ENCODE data around the gene PATL2.
"Not testable (repeated sequence)": the region's sequence is repeated elsewhere in the genome, so short reads cannot be mapped to it uniquely, and the experiment has no call there.

Gene PATL2

DNA sequence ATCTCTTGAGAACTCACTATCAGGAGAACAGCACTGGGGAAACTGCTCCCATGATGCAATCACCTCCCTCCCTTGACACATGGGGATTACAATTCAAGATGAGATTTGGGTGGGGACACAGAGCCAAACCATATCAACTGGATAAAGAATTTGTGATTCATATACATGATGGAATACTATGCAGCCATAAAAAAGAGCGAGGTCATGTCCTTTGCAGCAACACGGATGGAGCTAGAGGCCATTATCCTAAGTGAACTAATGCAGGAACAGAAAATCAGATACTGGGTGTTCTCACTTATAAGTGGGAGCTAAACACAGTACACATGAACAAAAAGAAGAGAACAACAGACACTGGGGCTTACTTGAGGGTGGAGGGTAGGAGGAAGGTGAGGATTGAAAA lies 64.7 kb downstream of the PATL2 start:
- no peak for DNase-seq

DNA sequence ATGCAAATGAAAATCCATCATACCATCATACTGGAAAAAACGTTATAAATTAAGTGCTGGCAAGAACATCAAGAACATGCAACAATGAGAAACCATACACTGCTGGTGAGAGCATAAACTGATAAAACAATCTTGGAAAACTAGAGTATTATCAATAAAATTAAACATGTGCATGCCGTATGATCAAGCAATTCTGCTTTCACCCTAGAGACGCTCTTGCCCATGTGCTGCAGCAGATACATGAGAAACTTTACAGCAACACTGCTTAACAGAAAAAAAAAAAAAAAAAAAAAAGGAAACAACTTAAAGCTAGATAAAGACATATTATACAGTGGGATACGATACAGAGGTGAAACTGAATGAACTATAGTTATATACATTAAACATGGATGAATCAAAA lies 69.5 kb downstream of the PATL2 start:
- no peak for DNase-seq

DNA sequence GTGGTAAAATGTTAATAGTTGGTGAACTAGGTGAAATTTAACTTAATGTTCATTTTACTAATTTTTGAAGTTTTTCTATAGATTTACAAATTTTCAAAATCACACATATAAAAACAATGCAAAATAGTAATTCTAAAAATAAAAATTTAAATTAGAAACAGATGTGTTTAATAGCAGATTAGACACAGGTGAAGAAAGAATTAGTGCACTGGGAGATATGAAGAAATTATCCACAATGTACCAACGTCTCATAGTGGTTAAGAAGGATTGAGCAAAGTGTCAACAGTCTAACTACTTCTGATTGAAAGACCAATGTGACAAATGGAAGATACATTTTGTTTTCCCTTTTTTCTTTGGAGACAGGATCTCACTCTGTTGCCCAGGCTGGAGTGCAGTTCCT lies 74.1 kb downstream of the PATL2 start:
- DNase-seq: no peak

DNA sequence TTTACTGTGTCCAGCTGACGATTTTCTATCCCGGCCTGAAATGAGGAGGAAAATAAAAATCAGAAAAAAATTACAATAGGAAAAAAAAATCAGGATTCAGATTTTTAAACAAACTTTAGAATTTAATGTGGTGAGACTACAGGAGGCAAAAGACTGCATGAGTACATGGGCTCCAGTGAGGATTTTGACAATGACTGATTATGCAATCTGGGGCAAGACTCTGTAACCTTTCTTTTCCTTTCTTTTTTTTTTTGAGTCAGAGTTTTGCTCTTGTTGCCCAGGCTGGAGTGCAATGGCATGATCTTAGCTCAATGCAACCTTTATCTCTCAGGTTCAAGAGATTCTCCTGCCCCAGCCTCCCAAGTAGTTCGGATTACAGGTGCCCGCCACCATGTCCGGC lies 77.5 kb downstream of the PATL2 start:
- no peak for DNase-seq

DNA sequence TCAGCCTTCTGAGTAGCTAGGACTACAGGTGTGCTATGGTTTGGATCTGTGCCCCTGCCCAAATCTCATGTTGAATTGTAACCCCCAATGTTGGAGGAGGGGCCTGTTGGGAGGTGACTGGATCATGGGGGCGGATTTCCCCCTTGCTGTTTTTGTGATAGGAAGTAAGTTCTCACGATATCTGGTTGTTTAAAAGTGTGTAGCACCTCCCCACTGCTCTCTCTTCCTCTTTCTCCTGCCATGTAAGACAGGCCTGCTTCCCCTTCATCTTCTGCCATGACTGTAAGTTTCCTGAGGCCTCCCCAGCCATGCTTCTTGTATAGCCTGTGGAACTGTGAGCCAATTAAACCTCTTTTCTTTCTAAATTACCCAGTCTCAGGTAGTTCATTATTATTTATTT lies 85.8 kb downstream of the PATL2 start:
- not testable (repeated sequence) for DNase-seq

DNA sequence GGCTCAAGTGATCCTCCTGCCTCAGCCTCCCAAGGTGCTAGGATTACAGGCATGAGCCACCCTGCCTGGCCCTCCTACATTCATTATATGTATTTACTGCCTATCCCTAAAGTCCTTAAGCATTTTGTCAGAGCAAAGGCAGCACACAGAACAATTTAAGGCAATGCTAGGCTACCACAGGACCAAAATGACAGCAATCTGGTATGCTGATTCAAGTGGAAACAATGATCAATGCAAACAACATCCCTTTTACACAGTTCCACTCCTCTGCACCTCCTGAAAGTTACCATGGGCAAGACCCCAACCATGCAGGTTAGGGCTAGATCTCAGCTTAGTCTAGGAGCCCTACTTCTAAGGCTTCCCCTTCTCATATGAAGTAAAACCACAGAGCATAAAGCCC lies 87.9 kb downstream of the PATL2 start:
- DNase-seq: no peak

DNA sequence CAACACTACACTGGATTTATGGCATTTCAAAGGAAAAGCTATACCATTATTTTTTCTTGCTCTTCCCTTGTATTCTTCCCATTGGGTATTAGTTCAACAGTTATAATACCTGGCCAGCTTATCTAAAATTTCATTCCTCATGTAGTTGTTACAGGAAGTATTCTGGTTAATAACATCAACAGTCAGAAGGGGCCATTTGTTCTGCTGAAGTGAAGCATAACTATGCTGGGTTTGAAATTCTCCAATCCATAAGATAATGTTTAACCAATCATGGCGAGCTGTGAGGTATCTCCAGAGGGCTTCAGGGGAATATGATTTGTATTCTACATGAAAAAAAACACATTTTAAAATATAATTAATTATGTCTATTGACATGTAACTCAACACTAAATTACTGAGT lies 91.0 kb downstream of the PATL2 start:
- DNase-seq: no peak

DNA sequence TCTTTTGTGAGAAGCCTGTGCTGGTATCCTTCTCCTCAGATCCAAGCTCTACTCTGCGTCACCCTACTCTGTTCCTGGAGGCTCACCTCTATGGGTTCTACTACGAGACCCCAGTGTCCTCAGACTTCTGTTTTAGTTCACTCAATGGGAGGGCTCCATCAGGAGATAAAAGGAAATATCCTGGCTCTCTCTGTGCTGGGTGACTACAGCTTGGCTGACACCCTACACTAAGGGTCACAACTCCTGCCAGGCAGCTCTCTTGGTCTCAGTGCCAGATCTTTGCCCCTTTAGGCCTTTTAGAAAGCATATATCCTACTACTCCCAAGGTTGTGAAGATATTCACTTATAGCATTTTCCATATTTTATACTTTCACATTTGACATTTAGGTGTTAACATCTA lies 94.1 kb downstream of the PATL2 start:
- no peak for DNase-seq
